Measurements from ENCODE around the gene ADAMTS10.
"Not testable (repeated sequence)": the region's sequence is repeated elsewhere in the genome, so short reads cannot be mapped to it uniquely, and the experiment has no call there.

Gene ADAMTS10

DNA sequence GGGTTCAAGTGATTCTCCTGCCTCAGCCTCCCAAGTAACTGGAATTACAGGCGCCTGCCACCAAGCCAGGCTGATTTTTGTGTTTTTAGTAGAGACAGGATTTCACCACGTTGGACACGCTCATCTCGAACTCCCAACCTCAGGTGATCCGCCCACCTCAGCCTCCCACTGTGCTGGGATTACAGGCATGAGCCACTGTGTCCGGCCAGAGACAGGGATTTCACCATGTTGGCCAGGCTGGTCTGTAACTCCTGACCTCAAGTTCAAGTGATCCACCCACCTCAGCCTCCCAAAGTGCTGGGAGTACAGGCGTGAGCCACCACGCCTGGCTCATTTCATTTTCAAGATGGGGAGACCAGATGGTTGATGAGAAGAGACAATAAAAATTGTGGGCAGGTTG, 45.6 kb downstream of the ADAMTS10 start:
- DNase-seq, result not testable (repeated sequence)

DNA sequence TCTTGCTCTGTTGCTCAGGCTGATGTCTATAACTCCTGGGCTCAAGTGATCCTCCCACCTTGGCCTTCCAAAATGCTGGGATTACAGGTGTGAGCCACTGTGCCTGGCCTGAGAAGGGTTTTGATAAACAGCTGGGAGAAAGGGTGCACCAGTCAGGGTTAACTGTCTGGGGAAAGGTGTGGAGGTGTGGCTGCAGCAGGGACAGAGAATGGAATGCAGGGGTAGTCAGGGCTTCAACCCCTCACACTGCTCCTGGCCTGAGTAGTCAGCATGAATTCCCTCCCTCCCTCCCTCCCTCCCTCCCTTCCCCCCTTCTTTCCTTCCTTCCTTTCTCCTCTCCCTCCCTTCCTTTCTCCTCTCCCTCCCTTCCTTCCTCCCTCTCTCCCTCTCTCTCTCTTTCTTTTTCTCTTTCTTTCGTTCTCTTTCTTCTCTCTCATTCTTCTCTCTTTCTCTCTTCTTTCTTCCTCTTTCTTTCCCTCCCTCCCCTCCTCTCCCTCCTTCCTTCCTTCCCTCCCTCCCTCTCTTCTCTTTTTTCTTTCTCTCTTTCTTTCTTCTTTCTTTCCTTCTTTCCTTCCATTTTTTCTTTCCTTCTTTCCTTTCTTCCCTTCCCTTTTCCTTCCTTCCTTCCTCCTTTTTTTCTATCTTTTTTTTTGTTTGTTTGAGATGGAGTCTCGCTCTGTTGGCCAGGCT, 49.3 kb downstream of the ADAMTS10 start:
- no peak for DNase-seq

DNA sequence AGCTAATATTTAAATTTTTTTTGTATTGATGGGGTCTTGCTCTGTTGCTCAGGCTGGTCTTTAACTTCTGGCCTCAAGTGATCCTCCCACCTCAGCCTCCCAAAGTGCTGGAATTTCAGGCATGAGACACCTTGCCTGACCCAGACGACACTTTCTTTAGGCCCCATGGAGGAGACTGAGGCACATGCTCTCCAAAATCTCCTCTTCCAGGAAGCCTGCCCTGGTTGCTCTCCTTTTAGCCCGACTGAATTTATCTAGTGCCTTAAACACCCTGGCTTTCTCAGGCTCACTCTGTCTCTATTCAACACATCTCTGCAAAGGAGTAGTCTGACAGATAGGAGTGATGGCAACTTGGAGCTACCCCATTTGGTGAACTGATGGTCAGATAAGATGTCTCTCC, 52.2 kb downstream of the ADAMTS10 start:
- DNase-seq, result no peak

DNA sequence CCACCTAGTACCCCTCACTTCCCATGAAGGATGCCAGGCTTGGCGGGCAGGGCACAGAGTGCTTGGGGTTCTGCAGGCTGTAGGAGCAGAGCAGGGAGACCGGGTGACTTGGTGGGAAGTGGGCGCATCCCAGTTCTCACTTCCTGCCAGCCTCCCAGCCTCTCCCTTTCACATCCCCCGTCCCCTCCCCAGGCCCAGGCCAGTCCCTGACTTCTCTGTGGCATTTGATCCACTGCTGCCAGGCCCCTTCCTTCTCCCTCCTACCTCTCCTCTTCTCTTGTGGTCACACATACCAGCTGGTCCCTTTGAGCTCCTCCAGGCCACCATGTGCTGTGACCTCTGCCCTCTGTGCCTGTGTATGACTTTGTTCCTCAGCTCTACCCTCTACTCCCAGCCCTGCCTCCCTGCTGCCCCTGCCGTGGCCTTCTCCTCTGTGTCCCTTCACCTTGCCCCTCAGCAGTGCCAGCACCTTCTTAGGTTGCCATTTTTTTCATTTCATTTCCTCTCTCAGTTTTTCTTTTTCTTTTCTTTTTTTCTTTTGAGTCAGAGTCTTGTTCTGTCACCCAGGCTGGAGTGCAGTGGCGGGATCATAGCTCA, 52.8 kb downstream of the ADAMTS10 start:
- no peak for DNase-seq

DNA sequence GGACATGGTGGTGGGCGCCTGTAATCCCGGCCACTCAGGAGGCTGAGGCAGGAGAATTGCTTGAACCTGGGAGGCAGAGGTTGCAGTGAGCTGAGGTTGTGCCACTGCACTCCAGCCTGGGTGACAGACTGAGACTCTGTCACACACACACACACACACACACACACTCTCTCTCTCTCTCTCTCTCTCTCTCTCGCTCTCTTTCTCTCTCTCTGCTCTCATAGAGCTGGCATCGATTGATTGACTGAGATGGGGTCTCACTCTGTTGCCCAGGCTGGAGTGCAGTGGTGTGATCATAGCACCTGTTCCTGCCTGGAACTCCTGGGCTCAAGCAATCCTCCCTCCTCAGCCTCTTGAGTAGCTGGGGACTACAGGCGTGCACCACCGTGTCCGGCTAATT, 56.8 kb downstream of the ADAMTS10 start:
- not testable (repeated sequence) for DNase-seq

DNA sequence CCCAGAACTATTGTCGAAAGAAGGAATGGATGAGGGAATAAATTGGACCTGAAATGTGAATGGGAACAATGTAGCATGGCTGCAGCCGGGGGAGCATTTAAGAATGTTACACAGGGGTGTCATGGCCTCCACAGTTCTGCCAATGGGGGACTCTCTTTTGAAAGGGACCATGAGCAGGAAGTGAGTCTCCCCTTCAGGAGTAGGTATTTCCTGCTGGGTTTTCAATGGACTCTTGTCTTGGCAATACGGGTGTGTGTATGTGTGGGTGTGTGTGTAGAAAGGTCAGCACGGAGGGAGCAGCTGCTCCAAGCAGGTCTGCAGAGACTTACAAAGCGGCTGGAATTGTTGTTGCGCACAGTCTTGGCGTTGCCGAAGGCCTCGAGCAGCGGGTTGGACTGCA, 57.7 kb downstream of the ADAMTS10 start:
- no peak for DNase-seq

DNA sequence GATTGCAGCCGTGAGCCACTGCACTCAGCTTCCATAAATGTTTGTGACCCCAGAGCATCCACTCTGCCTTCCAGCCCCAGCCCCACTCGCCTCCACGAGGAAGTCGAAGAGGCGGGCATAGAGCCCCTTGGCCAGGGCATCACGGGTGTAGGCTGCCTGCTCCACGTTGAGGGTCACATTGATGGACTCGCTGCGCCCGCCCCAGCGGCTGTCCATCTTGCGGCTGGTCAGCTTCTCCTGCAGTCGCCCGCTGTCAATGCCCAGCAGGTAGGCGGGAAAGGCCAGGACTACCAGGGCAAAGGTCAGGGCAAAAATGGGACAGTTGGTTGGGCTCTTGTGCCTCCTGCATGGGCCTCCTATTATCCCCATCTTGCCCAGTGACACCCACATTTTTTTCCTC, 60.4 kb downstream of the ADAMTS10 start:
- DNase-seq, result no peak

DNA sequence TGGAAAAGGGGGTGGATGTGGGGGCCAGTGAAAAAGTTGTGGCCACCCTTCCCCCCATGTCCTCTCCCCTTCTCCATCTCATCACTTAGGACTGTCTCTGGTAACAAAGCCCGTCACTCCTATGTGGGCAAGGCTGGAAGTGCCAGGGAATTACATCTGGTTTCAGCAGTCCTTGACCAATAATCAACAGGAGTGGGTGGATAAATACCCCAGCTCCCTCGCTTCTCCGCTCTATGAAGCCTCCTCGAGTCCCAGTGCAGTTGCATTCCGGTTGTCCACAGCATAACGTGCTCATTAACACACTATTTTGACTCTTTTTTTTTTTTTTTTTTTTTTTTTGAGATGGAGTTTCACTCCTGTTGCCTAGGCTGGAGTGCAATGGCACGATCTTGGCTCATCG, 64.8 kb downstream of the ADAMTS10 start:
- DNase-seq, result no peak

DNA sequence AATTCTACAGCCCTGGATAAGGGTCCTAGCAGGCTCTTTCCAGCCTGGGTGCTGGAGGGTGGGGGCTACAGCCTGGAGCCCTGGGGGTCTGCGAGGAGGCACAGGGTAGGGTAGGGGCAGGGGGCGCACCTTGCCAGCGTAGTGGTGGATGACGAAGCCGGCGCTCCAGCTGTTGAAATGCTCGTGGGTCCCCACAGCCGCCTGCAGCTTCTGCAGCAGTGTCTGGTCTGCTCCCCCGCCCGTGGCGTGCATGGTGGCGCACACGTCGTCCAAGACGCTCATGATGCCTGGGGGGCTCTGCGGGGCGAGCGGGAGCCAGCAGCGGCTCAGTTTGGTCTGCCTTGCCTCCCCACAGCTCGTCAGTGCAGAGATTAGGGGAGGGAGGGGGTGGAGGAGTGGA, 66.3 kb downstream of the ADAMTS10 start:
- DNase-seq, result no peak

DNA sequence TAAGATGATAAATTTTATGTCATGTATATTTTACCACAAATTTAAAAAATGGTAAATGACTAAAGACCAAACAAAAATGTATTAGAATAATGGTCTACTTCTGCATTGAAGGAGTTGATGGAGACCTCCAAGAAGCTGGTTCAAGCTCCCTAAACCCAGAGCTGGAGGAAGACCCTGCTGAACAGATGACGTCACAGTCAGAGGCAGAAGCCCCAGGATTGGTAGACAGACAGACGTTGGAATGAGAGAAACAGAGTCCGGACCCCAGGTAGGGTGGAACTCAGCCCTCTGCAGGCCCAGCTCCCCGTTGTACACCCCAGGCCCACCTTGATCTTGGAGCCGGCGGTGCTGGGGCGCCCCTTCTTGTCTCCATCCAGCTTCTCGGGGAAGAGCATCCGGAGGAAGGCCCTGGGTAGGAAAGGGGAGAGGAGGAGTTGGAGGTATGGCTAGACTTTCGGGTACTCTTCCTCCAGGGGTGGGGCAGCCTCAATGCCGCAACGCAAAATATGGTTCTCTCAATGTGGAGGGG, 70.8 kb downstream of the ADAMTS10 start:
- DNase-seq, result no peak

DNA sequence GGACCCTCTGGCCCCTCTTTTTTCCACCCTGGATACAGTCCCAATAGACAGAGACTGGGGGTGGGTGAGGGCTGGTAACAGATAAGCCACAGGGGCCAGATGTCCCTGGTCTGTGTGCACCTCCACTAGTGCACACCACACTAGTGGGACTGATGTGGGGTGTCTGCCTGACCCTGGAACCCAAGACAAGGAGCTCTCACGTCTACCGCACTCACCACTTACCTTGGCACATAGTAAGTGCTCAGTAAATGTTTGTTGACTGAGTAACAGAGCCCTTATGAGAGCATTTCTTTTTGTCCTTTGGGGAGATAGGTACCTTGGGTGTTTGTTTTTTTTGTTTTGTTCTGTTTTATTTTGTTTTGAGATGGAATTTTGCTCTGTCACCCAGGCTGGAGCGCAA, 73.4 kb downstream of the ADAMTS10 start:
- DNase-seq, result no peak

DNA sequence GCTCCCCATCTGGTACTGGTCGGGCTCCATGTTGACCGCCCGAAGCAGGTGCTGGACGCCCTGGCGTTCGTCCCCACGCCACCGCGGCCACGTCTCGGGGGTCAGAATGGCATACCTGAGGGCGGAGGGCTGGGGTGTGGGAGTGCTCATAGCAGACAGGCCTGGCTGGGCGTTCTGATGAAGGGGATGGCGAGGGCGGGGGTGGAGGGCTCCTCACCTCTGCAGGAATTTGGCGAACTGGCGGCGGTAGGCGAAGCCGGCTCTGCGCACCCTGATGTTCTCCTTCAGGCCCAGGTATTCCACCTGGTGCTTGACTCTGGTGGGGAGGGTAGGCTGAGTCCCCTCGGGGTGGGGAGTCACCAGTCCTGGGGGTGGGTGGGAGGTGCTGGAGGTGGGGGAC, 74.2 kb downstream of the ADAMTS10 start:
- no peak for DNase-seq

DNA sequence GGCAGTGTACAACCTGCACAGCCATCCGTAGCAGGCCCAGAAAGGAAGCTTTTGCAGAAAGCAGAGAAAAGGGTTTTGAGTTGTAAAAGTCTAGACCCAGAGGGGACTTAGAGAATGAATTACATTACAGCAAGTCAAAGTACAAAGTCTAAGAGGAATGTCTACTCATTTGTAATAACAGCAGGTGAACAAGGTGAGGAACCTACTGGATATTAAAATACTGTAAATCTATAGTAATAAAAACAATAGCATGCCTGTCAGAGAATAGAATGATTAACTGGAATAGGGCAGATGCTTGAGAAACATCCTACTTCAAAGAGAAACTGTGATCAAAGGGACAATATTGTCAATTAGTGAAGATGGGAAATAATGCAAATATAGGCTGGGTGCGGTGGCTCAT, 78.3 kb downstream of the ADAMTS10 start:
- DNase-seq, result no peak

DNA sequence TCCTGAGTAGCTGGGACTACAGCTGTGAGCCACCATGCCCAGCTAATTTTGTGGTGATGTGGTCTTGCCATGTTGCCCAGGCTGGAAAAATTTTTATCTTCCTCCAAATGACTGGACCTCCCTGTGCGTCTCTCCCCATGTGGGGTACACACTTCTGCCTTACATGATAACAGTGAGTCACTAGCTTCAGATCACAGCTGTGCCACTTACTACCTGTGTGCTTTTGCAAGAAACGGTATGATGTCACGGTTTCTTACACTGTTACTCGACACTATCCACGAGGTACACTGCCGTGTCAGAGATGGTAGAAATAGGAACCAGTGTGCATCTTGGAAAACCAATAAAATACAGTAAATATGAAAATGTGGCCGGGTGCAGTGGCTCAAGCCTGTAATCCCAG, 79.0 kb downstream of the ADAMTS10 start:
- DNase-seq, result no peak

Measured in hypothalamus (tissue), 51 donors.